SU-DHL-6 (cell line): ENCODE data around the gene FAM111B.
"Not testable (repeated sequence)": the region's sequence is repeated elsewhere in the genome, so short reads cannot be mapped to it uniquely, and the experiment has no call there.

Experiments
- H2AFZ ChIP-seq: fragments of 200-600 bp; sonication (generic); 2 replicates; pipeline ENCODE4 v1.6.1; 2014; ENCODE audit warnings: low read depth, mild to moderate bottlenecking, moderate library complexity, mixed read lengths, antibody characterized with exemption, low read length; ENCODE audit not compliant: severe bottlenecking
- H3F3A ChIP-seq: fragments of 200-600 bp; shearing (Covaris generic); 2 replicates; pipeline ENCODE4 v1.6.0; 2016; ENCODE audit warnings: antibody characterized with exemption, mild to moderate bottlenecking; ENCODE audit not compliant: insufficient read depth
- H3K27ac ChIP-seq: fragments of 200-600 bp; sonication (generic); 2 replicates; pipeline ENCODE4 v1.5.1; 2016; ENCODE audit warnings: low read depth, mild to moderate bottlenecking, low read length, moderate library complexity, mixed read lengths
- H3K27me3 ChIP-seq: fragments of 200-600 bp; sonication (generic), shearing (Covaris generic); 2 replicates; pipeline ENCODE4 v1.6.0; 2014; ENCODE audit warnings: mild to moderate bottlenecking, low read length
- H3K36me3 ChIP-seq: fragments of 200-600 bp; sonication (generic); 2 replicates; pipeline ENCODE4 v1.6.1; 2014; ENCODE audit warnings: mild to moderate bottlenecking, low read length, mixed read lengths
- H3K4me2 ChIP-seq: fragments of 300-600, 200-600 bp; shearing (Covaris generic), sonication (generic); 2 replicates; pipeline ENCODE4 v1.6.0; 2014; ENCODE audit warnings: low read length, low read depth, mild to moderate bottlenecking; ENCODE audit not compliant: poor library complexity, severe bottlenecking
- H3K4me3 ChIP-seq: fragments of 200-600 bp; sonication (generic); 2 replicates; pipeline ENCODE4 v1.5.1; 2014; ENCODE audit warnings: antibody characterized with exemption, low read length, mild to moderate bottlenecking, mixed read lengths; ENCODE audit not compliant: insufficient read depth, poor library complexity, severe bottlenecking
- H3K79me2 ChIP-seq: fragments of 200-600 bp; sonication (generic); 2 replicates; pipeline ENCODE4 v1.6.1; 2014; ENCODE audit warnings: mild to moderate bottlenecking, low read length, moderate library complexity; ENCODE audit not compliant: insufficient read depth
- H3K9ac ChIP-seq: fragments of 200-600 bp; sonication (generic); 2 replicates; pipeline ENCODE4 v1.7.0; 2014; ENCODE audit warnings: mild to moderate bottlenecking, low read length
- H3K9me2 ChIP-seq: fragments of 200-600 bp; sonication (generic); replicated peaks from 2 replicates; pipeline ENCODE4 v1.6.1; 2014; ENCODE audit warnings: low read length; ENCODE audit not compliant: insufficient read depth
- H3K9me3 ChIP-seq: fragments of 200-600 bp; sonication (generic); 2 replicates; pipeline ENCODE4 v1.6.1; 2014; ENCODE audit warnings: low read length, mixed read lengths; ENCODE audit not compliant: insufficient read depth
- H4K20me1 ChIP-seq: fragments of 200-600 bp; sonication (generic); 2 replicates; pipeline ENCODE4 v1.6.1; 2014; ENCODE audit warnings: low read depth, mild to moderate bottlenecking, antibody characterized with exemption, low read length, moderate library complexity, mixed read lengths
- EZH2phosphoT487 ChIP-seq: fragments of 200-600 bp; sonication (generic), shearing (Covaris generic); conservative IDR thresholded peaks from 2 replicates; pipeline ENCODE4 v1.6.1; 2018; ENCODE audit warnings: mild to moderate bottlenecking, antibody characterized with exemption, low read length, moderate library complexity, mixed read lengths
- TF ChIP-seq, protein P1 (sequence below): fragments of 200-600 bp; sonication (generic); IDR thresholded peaks from one replicate; pipeline ENCODE4 v1.5.1; 2017; ENCODE audit warnings: antibody characterized with exemption, mild to moderate bottlenecking, low read length, moderate library complexity; ENCODE audit not compliant: insufficient read depth, poor library complexity, severe bottlenecking

The FAM111B gene

DNA sequence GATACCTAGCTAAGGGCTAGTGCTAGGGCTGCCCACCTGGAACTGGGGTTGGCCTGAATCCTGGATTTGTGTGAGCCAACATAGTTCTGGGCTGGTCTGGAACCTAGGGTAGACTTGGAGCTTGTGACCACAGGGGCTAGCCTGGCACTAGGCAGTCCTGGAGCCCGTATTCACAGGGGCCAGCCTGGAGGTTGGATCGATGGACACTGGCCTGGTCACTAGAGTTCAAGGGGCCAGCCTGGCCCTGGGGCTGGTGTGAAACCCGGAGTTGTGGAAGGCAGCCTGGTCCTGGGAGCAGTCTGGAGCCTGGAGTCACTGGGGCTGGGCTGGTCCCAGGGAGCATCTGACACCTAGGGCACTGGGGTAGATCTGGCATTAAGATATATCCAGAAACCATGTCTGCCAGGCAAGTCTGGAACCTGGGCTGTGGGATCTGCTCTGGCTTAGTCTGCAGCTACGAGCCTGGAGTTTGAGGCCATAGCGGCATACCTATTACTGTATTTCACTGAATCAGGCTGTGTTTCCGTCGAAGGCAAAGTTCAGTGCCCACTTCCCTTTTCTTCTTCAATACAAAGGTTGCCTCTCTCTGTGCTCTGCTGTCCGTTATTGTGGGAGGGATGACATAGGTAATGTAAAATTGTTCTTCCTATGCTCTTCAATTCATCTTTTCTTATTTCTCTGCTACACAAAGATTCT, 30.0 kb upstream of the FAM111B start:
- H3K36me3 ChIP-seq, result peaks cover 17% of the 10 kb centered on the region
- H3K9ac ChIP-seq, result no peak overlapping the region
- no peaks in the 10 kb centered on the region for H3K27me3 ChIP-seq
- H2AFZ ChIP-seq, result no peak overlapping the region
- no peaks in the 10 kb centered on the region for H3K9me2 ChIP-seq
- 0 out of 2 replicates have a peak, but pooled peaks cover 4% of the 10 kb centered on the region for H3F3A ChIP-seq
- H3K79me2 ChIP-seq, result no peaks in the 10 kb centered on the region
- H4K20me1 ChIP-seq, result no peaks in the 10 kb centered on the region
- no peak for TF ChIP-seq EZH2phosphoT487
- TF ChIP-seq, protein P1, sequence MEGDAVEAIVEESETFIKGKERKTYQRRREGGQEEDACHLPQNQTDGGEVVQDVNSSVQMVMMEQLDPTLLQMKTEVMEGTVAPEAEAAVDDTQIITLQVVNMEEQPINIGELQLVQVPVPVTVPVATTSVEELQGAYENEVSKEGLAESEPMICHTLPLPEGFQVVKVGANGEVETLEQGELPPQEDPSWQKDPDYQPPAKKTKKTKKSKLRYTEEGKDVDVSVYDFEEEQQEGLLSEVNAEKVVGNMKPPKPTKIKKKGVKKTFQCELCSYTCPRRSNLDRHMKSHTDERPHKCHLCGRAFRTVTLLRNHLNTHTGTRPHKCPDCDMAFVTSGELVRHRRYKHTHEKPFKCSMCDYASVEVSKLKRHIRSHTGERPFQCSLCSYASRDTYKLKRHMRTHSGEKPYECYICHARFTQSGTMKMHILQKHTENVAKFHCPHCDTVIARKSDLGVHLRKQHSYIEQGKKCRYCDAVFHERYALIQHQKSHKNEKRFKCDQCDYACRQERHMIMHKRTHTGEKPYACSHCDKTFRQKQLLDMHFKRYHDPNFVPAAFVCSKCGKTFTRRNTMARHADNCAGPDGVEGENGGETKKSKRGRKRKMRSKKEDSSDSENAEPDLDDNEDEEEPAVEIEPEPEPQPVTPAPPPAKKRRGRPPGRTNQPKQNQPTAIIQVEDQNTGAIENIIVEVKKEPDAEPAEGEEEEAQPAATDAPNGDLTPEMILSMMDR, result no peak
- H3K27ac ChIP-seq, result peak overlapping the region; percentile 41; the same call in 1 of the 2 replicates
- H3K4me3 ChIP-seq, result no peak overlapping the region
- peaks cover 18% of the 10 kb centered on the region; the same call in 1 of the 2 replicates for H3K9me3 ChIP-seq
- no peak overlapping the region for H3K4me2 ChIP-seq

DNA sequence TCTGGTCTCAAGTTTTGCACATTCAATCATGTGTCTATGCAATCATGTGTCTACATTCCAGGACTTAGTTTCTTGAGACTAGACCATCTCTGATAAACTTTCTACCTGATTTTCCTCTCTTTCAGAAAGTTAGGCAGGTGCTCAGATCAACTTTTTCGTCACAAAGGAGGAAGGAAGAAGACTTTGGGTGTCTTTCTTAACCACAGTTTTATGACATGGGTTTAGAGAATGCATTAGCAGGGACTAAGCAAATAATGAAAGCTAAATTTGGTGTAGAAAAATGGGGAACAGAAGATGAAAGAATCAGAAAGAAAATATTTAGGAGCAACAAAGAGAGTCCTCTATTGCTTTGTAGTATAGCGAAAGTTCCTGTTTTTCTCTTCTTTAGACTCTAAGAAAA, 28.6 kb upstream of the FAM111B start:
- Histone ChIP-seq H3K9me3 (peaks cover 18% of the 10 kb centered on the region; the same call in 1 of the 2 replicates), H3K4me3 (no peak overlapping the region), H3K9ac (no peak overlapping the region), H3K27ac (peak overlapping the region; percentile 41), H3K27me3 (no peaks in the 10 kb centered on the region), H3F3A (0 out of 2 replicates have a peak, but pooled peaks cover under 1% of the 10 kb centered on the region), H3K9me2 (no peaks in the 10 kb centered on the region), H3K79me2 (no peaks in the 10 kb centered on the region), H3K36me3 (peaks cover 17% of the 10 kb centered on the region), H2AFZ (no peak overlapping the region), H4K20me1 (no peaks in the 10 kb centered on the region), H3K4me2 (peak overlapping the region; percentile 11)
- TF ChIP-seq EZH2phosphoT487, result no peak
- TF ChIP-seq, protein P1, result no peak

DNA sequence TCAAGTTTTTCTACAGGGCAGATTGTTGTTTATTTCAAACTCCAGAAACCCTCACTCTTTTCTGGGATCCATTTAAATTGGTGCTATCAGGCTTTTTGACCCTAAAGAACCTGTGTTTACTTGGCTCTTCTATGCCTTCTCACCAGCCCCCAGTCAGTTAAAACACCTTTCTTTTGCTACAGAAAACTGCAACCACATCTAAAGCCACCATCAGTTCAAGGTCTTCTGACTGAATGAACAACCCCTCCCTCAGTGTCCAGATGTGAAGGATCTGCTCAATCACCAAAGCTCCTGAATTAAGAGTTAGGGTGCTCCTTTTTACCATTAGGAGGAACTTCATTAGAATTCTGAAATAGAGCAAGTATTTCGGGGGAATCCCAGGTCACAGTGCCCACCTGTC, 28.0 kb upstream of the FAM111B start:
- Histone ChIP-seq H3K36me3 (peaks cover 17% of the 10 kb centered on the region), H4K20me1 (no peaks in the 10 kb centered on the region), H3K27me3 (no peaks in the 10 kb centered on the region), H2AFZ (no peak overlapping the region), H3K4me2 (peak overlapping the region; percentile 11), H3K9ac (no peak overlapping the region), H3K4me3 (no peak overlapping the region), H3F3A (no peaks in the 10 kb centered on the region), H3K27ac (peak overlapping the region; percentile 41), H3K9me2 (no peaks in the 10 kb centered on the region), H3K79me2 (no peaks in the 10 kb centered on the region), H3K9me3 (peaks cover 18% of the 10 kb centered on the region; the same call in 1 of the 2 replicates)
- TF ChIP-seq EZH2phosphoT487, result no peak
- TF ChIP-seq, protein P1, result no peak

DNA sequence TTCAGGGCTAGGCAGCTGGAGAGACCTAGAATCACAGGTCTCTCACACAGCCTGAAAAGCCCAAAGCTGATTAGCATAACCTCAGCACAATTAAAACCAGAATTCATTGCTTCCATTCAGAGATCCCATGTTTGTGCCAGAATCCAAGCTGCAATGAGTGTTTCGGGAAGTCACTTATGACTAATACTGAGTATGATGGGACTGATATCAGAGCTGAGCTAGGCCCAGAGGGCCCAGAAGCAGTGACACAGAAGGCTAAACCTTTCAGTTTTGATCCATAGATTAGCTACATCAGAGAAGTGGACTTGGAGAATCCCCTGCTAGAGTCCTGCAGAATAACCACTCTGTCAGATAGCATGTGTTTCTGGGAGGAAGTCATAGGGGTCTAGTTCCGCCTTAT, 26.6 kb upstream of the FAM111B start:
- not testable (repeated sequence) for H2AFZ ChIP-seq, H3K27me3 ChIP-seq, H3K4me2 ChIP-seq, H3K27ac ChIP-seq, H3K9ac ChIP-seq, H4K20me1 ChIP-seq, H3K9me2 ChIP-seq, H3K79me2 ChIP-seq, H3F3A ChIP-seq, H3K4me3 ChIP-seq
- peaks cover 11% of the 10 kb centered on the region; the same call in 1 of the 2 replicates for H3K9me3 ChIP-seq
- H3K36me3 ChIP-seq, result peaks cover 17% of the 10 kb centered on the region

DNA sequence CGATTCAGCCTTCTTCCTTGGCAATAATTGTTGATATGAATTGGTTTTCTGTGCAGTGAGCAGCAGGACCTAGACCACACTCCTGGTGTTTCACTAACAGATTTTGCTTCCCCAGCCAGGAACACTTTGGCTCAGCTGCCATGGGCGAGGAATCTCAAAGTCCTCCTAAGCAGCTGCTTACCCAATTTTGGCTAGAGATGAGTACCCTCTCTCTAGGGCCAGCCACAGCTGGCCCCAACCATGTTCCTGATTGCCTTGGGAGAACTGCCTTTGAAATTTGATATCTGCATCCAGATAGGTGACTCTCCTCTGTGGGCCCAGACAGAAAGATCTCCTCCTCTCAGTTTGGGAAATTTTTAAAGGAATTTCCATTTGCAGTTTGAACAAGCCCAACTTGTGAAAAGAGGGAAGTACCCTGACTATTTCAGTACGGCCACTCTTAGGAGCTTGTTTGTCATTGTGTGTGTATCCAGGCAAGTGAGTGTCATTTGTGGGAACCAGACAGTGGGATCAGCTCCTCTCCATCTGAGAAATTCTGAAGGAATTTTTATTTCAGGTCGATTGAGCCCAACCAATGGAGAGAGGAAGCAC, 25.5 kb upstream of the FAM111B start:
- not testable (repeated sequence) for H3K9me3 ChIP-seq, H3K27ac ChIP-seq, H2AFZ ChIP-seq

More for the DNA sequence above, 25.5 kb upstream of the FAM111B start:
- not testable (repeated sequence) for H3K4me3 ChIP-seq, H3K9ac ChIP-seq, H3K79me2 ChIP-seq, H3K9me2 ChIP-seq, H4K20me1 ChIP-seq, H3F3A ChIP-seq, H3K27me3 ChIP-seq, H3K4me2 ChIP-seq
- peaks cover 15% of the 10 kb centered on the region for H3K36me3 ChIP-seq
